ENCODE data around the gene DNAH5.

DNAH5 gene

DNA sequence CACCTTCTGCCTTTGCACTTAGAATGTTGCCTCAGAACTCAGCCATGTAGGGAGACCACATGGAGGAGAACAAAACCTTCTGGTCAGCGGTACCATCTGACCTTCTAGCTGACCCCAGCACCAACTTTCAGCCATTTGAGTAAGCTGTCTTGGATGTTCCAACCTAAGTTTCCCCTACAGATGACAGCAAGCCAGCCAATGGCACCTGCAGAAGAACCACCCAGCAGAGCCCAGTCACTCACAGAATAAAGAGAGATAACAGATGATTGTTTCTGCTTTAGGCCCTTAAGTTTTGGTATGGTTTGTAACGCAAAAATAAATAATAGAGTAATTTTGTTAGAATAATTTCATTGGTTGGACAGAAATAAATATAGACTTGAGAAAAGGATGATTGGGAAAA lies 10.4 kb downstream of the DNAH5 start:
- DNase-seq = no peak

DNA sequence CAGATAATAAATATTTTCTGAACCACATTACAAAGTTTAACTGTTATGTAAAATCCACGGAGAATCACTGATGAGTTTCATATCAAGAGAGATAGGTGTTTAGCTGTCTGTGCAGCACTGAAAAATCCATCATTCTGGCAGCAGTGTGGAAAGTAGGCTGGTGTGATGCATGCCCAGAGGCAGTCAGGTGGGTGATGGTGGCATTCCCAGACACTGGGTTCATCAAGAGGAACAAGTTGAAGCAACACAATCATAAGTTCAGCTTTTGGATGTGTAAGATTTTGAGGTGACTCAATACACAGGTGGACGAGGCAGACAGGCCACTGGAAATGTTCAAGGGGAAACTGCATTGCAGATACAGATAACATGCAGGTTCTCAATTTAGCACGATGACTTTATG lies 11.9 kb downstream of the DNAH5 start:
- DNase-seq = no peak

DNA sequence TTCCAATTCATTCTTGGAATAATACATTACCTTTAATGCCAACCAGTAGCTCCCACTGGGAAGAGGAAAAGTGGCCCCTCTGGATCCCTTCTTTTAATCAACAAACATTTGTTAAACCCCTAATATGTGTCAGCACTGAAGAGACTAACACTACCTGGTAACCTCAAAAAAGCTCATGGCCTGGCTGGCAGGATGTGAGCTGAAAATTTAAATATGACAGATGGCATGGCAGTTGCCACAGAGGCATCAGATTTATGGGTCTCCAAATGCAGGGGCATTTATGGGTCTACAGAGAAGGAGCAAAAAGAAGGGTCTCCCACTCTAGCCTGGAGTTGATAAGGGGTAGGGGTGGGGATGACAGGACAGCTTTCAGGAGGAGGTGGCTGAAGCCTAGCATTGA lies 12.5 kb downstream of the DNAH5 start:
- no peak for DNase-seq

DNA sequence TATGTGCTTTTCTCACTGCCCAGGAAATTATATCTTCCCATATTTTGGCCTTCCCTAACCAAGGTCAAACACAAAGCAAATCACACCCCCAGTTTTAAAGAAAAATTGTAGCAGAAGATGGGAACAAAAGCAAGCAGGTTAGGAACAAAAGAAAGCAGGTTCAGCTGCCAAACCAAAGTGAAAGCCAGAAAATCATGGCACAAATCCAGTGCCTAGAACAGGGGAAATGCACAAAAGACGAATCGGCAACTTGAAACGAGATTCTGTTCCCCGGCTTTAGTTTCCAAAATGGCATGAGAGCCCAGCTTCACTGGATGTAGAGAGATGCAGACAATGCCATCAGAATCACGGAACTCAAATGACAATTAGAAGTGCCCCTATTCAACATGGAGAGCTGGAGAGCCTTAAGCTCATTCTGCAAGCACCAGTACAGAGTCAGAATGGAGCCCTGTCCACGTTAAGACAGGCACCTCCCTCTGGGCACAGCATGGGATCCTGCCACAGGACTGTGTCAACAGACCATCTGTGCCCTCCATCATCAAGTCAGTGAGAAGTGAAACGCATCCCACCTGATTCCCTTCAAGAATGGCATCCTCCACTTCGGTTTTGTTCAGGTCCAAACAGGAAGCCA lies 13.8 kb downstream of the DNAH5 start:
- peak; percentile 8 for DNase-seq

DNA sequence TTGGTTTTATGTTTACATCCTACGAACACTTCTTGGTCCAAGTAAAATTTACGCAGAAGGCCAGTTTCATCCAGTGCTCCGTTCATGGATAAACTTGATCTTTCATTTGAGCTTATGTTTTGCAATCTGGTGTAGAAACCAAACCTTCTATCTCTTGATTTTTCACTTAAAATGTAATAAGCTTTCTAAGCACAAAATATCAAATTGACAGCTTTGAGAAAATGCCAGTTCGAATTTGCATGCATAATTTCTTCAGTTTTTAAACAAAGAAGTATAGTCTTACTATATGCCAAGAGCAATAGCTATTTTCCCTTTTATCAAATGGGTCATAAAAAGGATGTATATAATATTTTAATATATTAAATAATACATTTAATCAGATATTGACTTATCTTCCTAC lies 17.8 kb downstream of the DNAH5 start:
- DNase-seq = no peak

DNA sequence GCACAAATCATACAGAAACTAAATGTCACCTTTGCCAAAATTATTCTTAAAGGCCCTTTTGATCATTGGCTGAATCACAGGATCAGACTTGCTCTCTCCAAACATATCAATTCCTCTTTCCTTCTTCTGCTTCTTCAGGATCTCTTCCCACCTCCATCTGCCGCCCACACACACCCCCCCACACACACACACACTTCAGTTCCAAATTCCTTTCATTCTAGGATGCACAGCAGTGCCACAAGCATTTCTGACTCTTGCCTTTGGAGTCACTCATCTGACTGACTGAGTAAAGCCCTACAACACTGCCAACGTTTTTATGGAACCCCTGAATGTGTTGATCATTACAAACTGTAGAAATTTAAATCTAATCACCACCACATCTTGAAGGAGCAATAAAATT lies 22.9 kb downstream of the DNAH5 start:
- DNase-seq = no peak

DNA sequence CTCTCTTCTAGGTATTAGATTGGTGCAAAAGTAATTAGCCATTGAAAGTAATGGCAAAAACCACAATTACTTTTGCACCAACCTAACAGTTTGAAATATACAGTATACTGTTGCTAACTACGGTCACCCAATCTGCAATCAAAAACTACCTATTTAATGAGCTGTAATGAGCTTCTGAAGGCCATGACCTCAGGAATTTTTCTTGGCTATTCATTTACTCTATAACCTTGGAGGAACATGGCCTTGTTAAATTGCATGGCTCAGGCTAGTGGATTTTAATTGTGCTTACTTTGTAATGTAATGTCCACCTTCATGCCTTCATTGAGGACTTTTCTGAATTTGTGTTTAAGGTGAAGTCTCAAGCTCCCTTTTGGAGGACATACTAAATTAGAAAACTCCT lies 24.7 kb downstream of the DNAH5 start:
- DNase-seq = no peak

DNA sequence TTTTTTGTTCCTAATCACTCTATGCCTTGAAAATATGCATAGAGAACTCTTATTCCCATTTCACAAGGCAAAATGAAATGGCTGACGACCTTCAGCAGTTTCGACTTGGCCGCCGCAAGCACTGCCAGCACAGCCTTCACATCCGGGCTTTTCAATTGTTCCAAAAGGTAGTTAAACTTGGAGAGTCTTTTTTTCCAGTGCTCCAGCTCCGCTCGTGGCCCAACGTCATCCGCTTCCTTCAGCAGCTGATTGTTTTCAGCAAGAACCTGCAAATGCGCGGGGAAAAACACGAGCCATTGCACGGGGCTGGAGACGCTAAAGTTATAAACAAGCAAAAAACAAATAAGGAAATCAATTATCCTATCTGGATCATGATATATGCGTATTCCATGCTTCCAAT lies 25.4 kb downstream of the DNAH5 start:
- no peak for DNase-seq

DNA sequence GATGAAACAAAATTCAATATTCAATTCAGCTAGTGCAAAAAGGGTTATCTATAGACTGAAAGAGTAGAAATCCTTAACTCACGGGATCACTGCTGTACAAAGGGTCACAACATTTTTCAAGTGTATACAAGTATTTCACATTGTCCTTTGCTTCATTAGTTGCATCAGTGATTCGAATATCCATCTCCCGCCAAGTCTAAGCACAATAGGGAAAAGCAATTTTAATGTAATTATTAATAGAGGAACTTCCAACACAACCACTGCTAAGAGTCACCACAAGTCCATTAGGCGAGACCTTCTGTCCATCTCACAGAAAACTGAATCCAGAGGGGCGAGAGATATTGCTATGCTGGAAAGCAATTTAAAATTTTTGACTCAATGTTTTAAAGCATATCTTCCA lies 27.4 kb downstream of the DNAH5 start:
- DNase-seq = no peak

DNA sequence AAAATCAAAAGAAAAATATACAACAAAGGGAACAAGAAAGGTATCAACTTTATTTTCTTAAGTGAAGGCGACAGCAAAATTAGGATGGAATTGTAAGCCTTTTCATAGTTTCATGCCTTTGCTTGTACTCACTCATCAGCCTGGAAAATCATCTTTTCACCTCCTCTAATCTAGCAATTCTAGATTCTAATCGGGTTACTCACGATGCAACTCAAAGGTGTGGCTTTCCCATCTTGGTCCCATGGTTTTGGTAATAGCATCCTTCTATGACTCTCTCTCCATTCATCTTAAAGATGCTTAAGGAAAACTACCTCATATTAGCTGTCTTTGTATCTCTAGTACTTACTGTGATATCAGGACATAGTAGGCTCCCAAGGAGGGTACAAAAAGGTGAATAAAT lies 30.5 kb downstream of the DNAH5 start:
- DNase-seq = no peak

DNA sequence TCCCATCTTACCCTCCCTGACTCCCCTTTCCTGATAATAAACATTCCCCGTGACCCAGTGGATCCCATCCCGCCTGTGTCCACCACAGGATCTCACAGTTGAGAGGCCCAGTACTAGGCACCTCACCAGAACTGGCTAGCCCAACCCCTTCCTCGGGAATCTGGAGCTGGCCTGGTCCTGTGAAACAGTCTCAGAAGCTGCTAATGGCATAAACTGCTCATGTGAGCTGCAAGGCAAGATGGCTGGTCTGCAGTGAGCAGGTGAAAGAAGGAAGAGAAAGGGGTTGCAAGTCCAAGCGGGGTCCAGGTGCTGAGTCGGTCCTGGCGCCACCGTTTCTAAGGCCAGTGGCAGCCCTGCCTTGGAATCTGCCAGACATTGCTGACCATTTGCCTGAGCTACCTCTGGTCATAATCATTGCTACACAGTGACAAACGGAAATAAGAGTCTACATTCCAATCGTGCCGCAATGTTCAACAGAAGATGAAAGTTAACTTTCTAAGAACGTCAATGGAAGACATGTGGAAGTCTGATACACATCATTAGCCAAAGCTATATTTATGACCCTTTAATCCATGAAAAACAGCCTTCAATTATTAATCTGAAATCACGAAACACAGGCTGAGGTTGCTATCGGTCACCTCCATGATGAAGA lies 33.7 kb downstream of the DNAH5 start:
- DNase-seq = no peak

DNA sequence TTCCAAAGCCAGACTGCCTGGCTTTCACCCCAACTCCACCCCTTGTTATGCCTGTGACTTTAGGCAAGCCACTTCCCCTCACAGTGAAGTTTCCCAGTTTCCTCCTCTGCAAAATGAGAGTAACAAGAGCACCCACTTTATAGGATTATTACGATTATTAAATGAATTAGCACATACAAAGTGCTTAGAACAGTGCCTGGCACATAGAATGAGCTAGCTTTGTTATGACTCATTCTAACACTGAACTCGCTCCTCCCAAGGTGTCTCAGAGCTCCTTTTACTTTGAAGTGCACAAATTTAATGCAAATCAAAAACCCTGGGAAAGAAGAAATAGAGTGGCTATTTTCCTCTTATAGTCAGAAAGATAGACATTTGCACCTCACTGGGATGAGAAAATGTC lies 34.3 kb downstream of the DNAH5 start:
- no peak for DNase-seq

DNA sequence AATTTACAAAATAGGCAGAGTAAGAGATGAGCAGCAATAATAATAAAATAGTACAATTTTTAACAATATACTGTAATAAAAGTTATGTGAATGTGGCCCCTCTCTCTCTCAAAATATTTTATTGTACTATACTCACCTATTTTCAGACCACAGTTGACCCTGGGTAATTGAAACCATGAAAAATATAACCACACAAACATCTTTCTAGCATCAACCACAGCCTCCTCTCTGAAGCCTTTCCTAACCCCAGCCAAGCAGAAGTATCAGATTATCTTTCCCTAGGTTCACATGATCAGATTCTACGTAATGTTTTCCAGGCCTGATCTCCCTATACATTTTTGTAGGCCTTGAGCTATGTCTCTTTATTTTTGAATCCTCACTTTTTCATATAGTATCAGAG lies 35.2 kb downstream of the DNAH5 start:
- no peak for DNase-seq

DNA sequence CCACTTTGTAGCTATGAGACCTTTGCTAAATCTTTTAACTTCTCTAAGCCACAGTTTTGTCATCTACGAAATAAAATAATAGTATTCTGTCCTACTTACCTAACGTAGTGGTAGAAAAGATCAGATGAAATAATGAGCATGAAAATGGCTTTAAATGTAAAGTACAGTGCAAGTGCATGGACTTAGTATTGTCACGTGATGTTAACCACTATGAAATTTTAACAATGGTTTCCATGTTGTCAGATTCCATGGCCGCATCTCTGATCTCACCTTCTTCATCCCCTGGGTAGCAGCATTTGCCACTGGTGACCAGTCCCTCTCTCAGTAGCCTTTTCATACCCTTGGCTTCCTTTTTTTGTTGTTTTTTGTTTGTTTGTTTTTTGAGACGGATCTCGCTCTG lies 45.9 kb downstream of the DNAH5 start:
- no peak for DNase-seq

DNA sequence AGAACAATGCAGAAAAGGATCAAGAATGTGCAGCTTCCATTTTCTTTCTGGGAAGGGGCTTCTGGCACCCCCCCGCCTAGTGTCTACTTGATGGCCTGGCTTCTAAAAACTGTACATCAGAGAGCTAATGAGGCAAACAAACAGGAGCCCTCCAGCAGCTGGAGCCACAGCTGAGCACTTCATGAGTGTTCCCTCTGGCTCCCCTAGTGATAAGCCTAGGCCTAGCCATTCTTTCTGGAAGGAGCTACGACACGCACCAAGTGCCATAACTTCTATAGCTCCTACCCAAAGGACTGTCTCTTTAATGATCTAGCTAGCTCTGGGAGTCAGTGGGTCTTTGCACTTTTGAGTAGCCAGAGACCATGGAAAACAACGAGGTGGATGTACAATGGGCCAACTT lies 66.1 kb downstream of the DNAH5 start:
- peak; percentile 20 for DNase-seq

DNA sequence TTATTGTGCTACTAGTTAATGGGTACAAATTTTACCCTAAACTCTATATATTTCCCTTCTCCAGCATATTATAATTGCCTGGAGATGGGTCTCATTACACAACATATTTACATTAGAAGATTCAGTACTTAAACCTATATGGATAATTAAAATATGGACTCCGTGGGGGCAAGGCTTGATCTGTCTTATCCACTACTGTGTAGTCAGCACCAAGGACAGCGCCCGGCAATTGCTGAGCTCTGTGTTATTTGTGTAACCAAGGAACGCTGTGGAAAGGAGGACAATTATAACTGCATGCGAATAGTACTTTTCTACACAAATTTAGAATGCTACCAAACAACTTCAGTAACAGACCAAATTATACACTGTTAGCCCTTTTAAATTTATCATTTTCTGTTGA lies 77.7 kb downstream of the DNAH5 start:
- peak; percentile 80 for DNase-seq

DNA sequence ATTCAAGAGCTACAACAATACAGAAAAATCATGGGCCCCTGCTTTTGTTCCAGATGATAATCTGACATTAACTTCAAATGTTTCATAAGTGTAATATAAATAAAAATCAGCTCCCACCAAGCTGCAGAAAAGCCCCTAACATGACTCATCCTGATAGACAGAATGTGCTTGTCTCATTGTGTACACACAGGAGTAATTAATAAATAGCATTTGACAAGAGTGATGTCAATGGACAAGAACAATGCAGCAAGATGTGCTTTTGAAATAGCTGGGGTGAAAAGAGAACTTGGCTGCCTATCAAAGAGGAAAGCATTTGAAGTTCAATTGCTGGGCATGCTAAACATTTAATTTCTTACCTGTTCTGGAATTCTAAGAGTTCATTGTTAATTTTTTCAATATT lies 79.2 kb downstream of the DNAH5 start:
- DNase-seq = no peak

DNA sequence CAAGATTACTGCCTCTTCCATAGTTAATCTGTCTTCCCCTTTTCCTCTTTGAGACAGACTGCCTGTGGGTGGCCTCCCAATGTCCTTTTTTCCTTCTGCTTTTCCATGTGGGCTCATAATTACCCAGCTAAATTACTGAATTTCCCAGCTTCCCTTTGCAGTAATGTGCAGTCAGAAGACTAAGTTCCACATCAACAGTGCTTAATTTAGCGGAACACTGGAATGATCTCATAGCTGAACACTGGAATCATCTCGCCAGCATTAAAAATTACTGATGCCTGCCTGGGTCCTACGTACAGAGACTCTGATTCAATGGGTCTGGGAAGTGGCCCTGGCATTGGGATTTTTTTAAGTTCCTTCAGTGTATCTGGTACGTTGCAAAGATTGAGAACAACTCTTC lies 84.3 kb downstream of the DNAH5 start:
- DNase-seq = peak; percentile 35

DNA sequence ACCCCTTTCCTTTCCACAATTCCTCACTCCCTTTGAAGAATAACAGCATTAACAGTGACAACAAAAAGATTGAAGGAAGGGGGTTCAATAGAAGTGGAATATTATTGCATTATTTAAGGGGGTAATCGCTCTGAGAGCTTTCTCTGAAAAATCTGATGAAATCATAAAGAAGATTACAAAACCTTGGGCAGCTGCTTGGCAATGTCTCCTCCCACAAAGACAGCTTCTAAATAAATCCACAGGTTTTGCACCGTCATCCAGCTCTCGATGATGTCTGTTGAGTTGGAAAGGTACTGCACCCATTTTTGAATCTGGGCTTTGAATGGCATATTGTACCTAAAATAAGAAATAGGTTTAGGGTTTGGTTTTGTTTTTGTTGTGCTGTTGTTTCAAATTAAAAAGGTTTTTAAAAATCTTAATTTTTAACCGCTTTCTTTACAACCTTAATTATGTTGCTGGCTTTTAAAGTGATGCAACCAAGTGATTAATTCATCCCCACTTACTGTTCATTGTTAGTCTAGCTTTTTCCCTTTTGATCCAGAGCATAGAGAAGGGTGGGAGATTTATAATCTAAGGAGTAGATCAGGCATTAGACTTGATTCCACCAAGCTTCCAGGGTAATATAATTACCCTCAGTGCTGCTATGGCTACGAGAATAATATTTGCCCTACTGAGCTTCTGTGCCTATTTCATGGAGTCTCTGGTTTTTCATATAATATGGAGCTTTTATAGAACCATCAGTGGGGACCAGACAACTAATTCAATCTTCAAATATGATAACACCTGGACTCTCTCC lies 85.0 kb downstream of the DNAH5 start:
- no peak for DNase-seq

DNA sequence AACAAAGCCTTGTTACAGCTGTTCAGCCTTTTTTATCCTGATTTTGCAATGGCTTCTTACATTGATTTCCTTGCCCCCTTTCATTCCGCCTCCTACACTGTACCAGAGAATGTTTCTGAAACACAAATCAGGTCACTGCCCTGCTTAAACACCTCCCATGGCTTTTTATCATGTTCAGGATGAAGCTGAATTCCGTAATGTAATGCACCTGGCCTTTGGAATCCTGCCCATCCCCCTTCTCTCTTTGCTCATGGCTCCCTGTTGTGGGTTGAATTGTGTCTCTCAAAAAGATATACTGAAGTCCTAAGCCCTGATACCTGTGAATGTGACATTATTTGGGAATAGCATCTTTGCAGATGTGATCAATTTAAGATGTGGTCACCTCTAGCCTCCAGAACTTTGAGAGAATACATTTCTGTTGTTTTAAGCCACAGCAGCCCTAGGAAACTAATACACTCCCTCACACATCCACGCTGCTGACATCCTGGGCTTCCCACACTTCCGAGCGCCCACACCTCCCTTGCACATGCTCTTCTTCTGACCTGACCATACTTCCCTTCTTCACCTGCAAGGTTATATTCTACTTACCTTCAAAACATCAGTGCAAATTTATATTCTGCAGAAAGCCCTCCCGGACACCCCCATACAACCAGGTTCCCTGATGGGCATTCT lies 101.2 kb downstream of the DNAH5 start:
- no peak for DNase-seq

DNA sequence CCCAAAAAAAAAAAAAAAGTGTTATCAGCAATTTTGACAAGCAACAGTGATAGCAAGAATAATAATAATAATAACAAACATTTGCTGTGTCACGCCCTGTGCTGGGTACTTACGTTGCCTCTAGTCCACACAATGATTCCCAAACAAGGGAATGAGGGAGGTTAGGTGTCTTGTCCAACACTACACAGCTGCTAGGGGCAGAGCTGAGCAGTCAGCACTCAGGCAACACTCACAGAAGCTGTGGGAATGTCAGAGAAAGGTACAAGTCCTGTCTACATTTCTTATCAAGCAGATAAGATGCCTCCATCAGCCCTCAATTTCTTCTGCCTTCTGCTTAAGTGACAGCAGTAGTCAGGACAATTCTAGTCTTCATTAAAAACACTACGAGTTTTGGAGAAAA lies 111.0 kb downstream of the DNAH5 start:
- DNase-seq = no peak

DNA sequence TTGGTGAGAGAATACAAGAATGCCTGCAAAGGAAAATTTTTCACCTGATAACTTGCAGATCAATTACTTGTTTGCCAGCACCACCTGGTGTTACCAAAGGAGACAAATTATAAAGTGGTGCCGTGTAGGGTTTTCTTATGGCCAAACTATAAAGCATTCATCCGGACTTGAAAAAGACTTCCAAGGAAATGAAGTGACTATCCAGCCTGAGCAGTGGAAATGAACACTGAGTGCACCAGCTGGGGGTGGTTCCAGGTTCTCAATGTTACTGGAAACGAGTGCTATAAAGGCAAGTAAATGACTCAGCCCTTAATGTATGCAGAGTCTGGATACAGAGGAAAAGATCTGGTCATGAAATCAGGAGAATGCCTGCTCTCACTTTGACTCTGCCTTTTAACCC lies 113.1 kb downstream of the DNAH5 start:
- DNase-seq = no peak

DNA sequence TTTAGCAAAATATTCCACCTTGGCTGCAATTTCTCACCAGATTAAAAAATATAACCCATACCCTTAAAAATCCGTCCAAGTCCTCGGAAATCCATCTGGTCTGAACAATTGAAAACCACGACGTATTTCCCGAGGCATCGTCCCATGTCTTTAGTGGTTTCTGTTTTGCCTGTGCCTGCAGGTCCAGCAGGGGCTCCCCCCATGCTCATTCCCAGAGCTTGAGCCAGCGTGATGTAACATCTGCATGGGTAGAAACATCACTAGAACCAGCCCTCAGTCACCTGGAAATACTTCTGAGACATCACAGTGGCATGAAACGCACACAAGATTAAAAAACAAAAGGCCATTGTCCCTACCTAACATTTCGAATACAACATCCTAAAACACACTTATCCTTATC lies 114.0 kb downstream of the DNAH5 start:
- no peak for DNase-seq

DNA sequence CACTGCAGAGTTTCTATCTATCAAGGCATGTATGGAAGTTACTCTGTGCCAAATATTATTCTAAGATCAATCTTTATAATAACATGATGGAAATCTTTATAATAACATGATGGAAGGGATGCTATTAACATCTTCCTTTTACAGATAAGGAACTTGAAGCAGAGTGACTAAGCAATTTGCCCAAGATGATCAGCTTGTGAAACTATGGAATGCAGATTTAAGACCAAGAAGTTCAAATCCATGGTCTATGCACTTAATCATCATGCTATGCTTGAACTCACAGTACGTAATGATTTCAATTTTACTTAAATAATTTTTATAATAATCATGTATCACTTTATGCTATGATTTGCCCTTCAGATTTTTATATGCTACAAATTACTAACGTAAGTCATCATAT lies 123.1 kb downstream of the DNAH5 start:
- no peak for DNase-seq

All from eye (tissue), 1 donor.